ENCODE data around the gene ODAD3.
"Not testable (repeated sequence)": the region's sequence is repeated elsewhere in the genome, so short reads cannot be mapped to it uniquely, and the experiment has no call there.

The ODAD3 gene

DNA sequence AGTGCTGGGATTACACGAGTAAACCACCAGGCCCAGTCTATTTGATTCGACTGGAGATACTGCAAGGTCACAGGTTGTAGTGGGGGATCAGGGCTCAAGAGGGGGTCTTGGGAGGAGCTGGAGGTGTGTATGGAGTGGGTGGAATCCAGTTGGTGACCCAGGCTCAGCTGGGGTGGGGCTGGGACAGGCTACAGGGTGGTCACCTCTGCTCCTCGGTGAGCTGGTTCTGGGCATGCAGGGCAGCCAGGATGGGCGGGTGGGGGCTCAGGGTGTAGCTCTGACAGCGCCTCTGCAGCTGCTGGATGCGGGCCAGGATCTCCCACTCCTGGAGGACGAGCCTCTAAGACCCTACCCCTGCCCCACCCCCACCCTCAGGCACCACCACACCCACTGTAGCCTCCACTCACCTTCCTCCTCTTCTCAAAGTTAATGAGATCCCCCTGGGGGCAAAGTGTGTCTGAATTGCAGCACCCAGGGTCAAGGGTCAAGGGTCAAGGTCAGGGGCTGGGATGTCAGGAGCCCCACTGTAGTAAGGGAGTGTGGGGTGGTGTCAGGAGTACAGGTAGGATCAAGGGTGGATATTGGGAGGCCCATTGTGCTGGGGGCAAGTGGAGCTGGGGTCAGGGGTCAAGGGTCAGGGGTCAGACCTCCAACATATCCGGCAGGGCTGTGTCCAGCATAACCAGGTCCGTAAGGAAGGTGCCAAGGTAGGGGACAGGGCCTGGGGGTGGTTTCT, 32.9 kb downstream of the ODAD3 start:
- no peak for DNase-seq

DNA sequence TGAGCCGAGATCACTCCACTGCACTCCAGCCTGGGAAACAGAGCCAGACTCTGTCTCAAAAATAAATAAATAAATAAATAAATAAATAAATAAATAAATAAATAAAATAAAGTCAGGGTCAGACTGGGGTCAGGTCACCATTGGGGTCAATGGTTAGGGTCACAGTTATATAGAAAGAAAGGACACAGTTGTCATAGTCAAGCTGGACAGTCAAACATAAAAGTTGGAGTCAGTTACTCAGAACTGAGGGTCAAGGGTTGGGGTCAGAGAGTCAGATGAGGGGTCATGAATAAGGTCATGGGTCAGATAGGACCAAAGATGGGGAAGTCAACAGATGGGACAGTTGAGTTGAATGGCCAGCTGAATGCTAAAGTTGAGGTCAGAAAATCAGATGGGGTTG, 34.1 kb downstream of the ODAD3 start:
- no peak for DNase-seq

DNA sequence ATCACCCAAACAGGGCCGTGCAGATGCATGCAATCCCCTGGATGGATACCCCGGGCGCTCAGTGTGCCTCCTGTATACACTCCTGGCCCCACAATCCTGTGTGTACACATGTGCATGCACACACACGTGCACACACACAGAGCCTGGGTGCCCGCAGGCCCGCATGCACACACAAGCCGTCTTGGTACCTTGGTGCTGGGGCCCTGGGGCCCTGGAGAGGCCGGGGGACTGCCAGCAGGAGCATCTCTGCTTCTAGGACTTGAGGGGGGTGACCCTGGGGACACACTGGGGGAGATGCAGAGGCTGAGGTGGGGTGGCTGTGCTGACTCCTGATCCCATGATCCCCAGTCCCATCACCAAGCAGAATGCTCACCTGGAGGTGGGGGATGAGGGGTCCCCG, 35.3 kb downstream of the ODAD3 start:
- no peak for DNase-seq

DNA sequence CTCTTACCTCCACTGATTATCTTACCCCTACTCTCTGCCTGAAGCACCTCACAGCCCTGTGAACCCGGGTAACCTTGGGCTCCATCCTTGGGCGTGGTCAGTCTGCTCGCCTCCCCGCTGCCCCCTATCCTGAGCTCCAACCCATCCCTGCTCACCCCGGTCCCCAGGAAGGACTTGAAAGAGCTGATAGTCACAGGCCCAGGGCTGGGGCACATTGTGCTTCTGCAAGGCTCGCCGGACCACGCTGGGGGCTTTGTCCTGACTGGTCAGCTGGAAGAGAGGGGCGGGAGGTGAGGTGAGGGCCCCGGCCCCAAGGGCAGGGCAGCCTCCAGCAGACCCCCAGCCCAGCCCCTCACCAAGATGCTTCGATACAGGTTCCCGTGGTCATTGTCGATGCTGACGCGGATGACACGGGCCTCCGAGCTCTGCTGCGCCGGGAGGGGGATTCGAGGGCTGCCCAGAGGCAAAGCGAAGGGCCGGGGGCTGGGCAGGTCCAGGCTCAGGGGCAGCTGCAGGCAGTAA, 37.8 kb downstream of the ODAD3 start:
- DNase-seq = no peak

DNA sequence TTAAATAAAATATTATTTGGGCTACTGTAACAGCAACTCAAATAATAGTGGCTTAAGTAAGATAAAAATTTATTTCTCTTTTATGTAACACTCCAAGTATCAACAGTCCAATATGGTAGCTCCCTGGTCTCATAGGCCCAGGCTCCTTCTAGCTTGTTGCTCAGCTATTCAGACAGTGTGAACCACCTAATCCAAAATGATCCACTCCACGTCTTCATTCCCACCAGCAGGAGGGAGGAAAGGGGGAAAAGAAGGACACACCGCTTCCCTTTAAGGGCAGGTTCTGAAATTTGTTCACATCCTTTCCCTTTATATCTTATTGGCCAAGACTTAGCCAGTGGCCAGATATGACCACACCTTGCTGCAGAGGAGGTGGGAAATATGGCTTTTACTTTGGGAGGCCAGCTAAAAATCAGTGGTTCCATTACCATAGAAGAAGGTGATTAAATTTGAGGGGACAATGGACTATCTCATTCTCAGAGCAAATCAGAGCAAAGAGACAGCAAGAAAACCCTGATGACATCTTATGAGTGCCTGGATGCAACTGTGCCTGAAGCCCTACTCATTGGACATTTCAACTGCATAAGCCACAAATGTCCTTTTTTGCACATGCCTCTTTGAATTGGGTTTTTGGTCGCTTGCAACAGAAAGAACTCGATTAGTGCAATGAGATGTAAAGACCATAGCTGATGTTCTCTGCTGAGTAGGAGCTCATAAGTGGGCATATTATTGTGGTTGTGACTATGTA, 43.8 kb downstream of the ODAD3 start:
- DNase-seq = no peak

DNA sequence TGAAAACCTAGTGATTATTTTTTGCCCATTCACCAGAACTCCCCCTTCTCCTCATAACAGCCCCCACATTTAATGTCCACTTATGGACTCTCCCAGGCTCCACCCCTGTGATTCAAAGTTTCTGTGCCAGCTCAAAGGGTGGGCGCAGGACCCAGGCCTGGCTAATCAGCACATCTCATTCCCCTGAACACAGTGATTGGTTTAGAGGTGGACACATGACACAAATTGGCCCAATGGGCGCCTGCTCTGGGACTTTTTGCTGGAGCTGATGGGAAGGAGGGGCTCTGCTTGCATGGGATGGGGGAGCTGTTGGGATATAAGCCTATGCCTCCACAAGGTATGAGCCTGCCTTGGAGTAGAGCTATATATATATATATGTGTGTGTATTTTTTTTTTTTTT, 44.6 kb downstream of the ODAD3 start:
- DNase-seq = no peak

DNA sequence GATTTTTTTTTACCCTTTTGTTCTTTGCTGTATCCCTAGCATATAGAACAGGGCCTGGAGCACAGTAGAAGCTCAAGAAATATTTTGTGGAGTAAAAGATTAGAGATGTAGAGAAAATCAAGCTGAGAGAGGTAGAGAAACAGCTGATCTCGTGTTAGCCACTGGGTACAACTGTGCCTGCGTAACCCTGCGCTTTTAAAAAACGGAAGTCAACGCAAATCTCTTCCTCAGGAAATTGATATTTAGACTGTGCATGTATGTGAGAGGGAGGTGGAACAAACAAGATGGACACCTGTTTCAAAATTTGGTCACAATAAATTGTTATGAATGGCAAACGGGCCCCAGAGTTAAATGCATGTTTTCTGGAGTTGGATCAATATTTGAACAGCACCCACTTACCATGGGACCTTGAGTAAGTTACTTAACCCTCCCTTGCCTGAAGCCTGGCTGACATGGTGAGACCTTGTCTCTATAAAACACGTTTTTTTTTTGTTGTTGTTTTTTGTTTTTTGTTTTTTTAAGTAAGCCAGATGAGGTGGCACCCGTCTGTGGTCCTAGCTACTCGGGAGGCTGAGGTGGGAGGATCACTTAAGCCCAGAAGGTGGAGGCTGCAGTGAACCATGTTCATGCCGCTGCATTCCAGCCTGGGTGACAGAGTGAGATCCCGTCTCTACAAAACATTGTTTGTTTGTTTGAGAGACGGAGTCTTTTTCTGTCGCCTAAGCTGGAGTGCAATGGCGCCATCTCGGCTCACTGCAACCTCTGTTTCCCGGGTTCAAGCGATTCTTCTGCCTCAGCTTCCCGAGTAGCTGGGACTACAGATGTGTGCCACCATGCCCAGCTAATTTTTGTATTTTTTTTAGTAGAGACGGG, 47.5 kb downstream of the ODAD3 start:
- no peak for DNase-seq

DNA sequence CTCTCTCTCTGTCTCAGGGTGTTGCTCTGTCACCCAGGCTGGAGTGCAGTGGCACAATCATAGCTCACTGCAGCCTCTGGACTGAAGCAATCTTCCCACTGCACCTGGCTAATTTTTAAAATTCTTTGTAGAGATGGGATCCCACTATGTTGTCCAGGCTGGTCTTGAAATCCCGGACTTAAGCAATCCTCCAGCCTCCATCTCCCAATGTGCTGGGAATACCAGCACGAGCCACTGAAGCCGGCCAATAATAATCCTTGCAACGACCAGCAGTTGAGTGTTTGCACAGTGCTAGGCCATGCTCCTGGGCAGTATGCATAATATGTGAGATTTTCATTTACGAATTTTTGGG, 50.2 kb downstream of the ODAD3 start:
- no peak for DNase-seq

DNA sequence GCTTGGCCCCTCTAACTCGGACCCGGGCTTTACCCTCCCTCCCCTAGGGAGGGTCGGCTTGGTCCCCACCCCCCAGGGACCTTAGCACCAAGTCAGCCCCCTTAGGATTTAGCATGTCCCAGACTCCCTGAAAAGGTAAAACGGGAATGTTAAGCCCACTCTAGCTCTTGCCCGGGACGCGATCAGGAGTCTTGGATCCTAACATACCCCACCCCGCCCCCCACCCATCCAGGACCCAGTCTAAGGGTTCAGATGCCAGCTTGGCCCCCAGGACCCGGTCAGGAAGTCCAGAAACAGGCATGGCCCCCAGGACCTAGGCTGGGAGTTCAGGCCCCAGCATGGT, 51.2 kb downstream of the ODAD3 start:
- DNase-seq = no peak

DNA sequence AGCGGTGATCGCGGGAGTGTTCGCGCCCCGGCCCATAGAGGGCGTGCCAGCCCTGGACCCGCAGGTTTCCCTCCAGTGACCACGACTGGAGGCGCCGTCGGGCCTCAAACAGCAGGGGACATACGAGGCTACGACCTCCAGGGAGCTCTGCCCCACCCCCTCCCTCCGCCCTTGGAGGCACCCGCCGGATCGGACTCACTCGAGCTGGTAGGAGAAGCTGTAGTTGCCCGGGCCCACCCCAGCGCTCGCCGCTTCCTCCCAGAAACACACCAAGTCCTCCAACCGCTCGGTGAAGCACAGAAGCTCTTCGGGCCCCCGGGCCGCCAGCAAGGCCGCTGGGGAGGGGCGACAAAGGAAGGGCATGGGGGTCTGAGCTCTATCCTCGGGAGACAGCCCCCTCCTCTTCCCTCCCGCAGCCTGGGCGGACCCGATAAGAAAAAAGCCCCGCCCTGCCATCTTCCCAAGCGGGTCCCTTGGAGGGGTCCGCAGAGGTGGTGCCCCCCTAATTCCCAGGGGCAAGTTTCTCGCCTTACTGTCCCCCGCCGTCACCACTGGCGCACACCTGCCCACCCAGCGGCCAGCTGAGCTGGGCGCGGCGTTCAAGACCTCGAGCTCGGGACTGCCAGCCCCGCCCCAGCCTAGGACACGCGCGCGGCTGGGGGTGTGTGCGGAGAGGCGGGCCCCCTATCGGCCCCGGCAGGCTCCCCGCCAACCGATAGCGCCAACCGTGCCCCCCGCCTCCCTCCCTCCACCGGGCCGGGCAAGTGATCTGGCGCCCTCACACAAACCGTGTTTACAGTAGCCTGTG, 51.8 kb downstream of the ODAD3 start:
- DNase-seq = no peak

DNA sequence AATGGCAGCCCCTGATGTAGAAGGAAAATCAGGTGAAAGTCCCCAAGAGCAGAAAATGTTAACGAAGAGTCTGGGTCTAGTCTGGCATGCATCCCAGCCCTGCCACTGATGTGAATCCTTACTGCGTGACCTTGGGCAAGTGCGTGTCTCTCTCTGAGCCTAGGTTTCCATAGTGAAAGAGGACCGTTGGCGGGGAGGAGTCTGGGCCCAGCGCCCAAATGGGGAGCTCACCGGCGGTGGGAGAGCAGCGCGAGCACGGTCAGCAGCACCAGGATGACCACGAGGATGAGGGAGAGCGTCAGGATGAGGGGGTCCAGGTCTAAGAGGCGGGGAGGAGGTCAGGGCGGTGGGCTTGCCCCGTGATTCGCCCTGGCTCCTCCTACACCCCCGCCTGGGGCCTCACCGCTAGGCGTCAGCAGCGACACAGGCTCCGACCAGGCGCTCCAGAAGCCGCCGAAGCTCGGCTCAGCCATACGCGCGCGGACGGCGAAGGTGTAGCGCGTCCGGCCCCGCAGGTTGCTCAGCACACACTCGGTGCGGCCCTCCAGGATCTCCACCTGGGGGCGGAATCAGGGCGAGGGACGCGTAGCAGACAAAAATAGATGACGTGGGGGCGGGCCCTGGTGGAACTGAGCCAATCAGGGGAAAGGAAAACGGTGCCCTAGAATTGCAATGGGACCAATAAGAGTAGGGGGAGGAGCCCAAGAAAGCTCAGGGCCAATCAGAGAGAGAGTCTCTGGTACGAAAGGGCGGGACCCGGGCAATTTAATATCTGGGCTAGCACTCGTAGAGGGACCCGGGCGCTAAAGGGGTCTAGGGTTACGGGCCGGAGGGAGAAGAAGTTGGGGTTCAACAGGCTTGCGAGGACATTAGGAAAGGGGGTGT, 54.0 kb downstream of the ODAD3 start:
- DNase-seq = peak; percentile 98

DNA sequence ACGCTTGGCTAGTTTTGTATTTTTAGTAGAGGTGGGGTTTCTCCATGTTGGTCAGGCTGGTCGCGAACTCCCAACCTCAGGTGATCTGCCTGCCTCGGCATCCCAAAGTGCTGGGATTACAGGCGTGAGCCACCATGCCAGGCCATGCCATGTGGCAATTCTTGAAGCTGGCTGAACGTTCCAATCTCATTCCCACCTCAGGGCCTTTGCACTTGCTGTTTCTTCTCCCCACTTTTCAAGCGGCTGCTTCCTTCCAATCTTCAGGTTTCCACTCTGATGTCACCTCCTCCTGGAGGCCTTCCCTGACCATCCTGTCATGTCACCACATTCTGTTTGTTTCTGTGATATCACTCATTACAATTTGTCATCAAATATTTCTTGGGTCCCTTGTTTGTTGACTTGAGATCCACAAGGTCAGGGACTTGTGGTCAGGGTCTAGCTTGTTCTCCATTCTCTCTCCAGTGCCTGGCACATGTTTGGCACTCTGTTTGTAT, 55.0 kb downstream of the ODAD3 start:
- no peak for DNase-seq

DNA sequence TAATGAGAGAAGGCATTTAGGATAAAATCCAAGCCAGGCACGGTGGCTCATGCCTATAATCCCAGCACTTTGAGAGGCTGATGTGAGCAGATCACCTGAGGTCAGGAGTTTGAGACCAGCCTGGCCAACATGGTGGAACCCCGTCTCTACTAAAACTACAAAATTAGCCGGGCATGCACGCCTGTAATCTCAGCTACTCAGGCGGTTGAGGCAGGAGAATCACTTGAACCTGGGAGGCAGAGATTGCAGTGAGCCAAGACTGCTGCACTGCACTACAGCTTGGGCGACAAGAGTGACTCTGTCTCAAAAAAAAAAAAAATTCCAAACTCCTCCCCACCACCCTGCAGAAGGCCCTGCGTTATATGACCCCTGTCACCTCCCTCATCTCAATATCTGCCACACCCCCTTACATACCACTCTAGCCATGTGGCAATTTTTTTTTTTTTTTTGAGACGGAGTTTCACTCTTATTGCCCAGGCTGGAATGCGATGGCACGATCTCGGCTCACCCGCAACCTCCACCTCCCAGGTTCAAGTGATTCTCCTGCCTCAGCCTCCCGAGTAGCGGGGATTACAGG, 55.6 kb downstream of the ODAD3 start:
- DNase-seq = not testable (repeated sequence)

DNA sequence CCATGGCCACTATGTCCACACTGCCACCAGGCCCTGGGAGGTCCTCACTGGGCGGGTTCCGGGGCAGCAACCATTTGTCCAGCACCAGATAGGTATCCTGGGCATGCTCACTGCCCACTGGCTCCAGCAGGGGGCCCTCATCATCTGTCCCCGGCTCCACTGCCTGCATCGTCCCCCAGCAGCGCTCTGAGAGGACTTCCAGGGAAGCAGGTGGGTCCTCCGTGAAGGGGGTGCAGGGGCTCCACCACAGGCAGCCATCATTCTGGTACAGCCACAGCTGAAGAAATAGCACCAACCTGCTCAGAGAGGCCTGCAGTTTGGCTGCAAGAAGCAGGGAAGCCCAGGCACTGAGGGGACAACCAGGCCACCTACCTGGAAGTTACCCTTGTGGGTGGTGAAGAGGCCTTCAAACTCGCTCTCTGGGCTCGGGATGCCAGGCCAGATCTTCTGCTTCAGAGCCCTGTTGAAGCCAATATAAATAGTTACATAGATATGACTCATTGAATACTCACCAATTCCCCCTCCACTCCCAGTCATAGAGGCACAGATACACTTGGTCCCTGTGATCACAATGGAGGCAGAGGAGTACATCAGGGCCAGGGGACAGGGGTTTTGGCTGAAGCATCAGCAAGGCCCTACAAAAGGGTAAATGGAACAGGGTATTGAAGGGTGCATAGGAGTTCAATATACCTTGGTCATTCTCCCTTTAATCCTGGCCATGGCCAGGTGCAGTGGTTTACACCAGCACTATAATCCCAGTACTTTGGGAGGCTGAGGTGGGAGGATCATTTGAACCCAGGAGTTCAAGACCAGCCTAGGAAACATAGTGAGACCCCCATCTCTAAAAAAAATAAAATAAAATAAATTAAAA, 56.4 kb downstream of the ODAD3 start:
- no peak for DNase-seq

DNA sequence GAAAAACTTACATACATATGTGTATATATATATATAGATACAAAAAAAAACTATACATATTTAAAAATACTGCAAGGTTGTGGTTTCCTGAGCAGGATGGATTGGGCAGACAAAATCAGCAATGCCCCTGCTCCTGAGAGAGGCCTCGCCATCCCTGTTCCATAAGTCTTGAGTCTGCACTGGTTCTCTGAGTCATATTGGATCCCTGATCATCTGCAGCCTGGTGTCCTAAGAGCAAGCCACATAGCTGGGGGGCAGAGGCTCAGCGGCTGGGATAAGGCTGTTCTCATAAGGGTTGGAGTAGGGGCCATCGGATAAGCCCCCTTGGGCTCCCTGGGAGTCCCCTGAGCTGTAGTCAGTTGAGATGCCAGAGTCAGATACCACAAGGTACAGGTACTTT, 57.2 kb downstream of the ODAD3 start:
- no peak for DNase-seq

DNA sequence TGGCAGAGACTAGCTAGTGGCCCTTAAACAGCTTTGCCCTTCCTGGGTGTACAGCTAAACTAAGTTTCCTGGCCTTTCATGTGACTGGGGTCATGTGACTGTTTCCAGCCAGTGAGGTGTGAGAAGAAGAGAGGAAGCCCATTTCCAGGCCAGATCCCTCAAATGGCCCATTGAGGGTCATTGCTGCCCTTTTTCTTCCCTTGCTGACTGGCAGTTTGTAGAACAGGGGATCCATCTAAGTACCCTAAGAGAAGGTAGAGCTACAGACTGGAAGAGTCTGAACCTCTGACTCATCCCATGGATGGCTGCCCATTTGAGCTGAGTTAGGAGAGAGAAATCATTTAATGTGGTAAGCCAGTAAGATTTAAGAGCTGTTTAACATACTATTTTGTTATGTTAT, 57.7 kb downstream of the ODAD3 start:
- no peak for DNase-seq

DNA sequence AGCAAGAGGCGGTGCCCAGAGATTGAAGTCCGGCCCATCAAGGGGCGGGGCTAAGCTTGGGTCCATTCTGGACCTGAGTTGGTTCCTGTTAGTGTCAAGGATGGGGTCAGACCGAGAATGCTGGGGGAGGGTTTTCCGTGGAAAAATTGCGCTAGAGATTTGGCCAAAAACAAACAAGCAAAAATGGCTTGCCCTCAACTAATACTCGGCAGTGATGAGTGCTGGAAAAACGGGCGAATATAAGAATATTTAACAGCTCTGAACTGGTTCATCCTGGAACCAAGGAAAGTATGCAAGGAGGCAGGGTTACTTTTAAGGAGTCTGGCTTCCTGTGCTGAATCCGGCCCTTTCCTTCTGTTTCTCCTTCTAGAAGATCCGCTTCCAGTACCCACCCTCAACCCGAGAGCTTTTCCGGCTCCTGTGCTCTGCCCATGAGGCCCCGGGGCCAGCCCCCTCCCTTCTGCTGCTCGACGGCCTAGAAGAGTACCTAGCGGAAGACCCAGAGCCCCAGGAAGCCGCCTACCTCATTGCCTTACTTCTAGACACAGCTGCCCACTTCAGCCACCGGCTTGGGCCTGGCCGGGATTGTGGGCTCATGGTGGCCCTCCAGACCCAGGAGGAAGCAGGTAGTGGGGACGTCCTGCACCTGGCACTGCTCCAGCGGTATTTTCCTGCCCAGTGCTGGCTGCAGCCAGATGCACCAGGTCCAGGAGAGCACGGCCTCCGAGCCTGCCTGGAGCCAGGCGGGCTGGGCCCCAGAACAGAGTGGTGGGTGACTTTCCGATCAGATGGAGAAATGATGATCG, 59.6 kb downstream of the ODAD3 start:
- DNase-seq = peak; percentile 64

DNA sequence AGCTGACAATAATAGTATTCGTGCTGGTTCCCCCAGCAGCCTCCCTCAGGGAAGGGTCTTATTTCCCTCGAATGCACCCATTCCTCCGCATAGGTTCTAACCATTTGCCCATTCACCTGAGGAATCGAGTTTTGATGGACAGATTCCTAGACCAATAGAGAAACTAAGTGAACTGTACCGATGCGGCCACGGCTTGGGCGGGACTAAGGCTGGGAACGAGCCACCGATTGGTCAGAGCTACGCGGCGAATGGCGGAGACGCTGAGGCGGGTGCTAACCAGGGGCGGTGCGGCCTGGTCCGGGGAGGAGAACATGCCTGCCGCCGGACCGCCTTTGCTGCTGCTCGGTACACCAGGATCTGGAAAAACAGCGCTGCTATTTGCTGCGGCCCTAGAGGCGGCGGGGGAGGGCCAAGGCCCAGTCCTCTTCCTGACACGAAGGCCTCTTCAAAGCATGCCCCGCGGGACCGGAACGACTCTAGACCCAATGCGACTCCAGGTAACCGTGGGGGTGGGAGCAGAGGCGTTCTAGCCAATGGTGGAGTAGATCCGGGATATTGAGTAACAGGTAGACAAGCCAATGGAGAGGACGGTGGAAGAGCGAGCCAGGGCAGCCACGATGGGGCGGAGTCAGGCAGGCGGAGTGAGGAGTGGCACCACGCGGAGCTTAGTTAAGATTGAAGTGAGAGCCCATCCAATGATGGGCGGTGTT, 60.3 kb downstream of the ODAD3 start, which contains the start of gene SWSAP1:
SWSAP1 (plus strand) TSS at position 234 of the 710 bp plus-strand sequence; CDS start at position 249, 15 bp downstream.
- DNase-seq = peak; percentile 99

Data from NCI-H2029 treated with DMSO at 0.1 percent for 48 hours (cell line).